Heart right ventricle (tissue), 16 donors: Measurements from ENCODE around the gene MCM3AP. TPM values are rescaled to one million over a fixed set of nuclear protein-coding genes. Genes with fewer than 3 reads are reported as not detected.
A peak's percentile ranks its signal among the peaks of the same experiment; 100 is the strongest.

ENCODE experiments used
- ATAC-seq, 8 donors: fragments of 200-7000 bp; cut with Tn5 transposase; one replicate each; pipeline ENCODE4 v1.9.1; 2020; ENCODE audit warnings: mild to moderate bottlenecking in 8 of 8, moderate library complexity in 8 of 8, moderate number of reproducible peaks in 1 of 8
- DNase-seq, 2 donors: peaks; one replicate each; pipeline ENCODE4 v3.0.0-alpha.2; 2020
- H3K27ac ChIP-seq, 10 donors: fragments of 200-600 bp; sonication (generic) in 2 of 10; one replicate each; pipeline versions ENCODE4 v1.5.0 to v1.8.0; 2020 to 2022; ENCODE audit warnings: mild to moderate bottlenecking in 3 of 10
- H3K27me3 ChIP-seq, 7 donors: fragments of 200-600 bp; one replicate each; pipeline ENCODE4 v1.8.0; 2021 to 2022; ENCODE audit warnings: mild to moderate bottlenecking in 2 of 7
- H3K36me3 ChIP-seq, 9 donors: fragments of 200-600 bp; sonication (generic) in 1 of 9; one replicate each; pipeline versions ENCODE4 v1.5.0 to v1.8.0; 2020 to 2022; ENCODE audit warnings: mild to moderate bottlenecking in 2 of 9
- H3K4me1 ChIP-seq, 9 donors: fragments of 200-600 bp; sonication (generic) in 1 of 9; one replicate each; pipeline versions ENCODE4 v1.5.0 to v1.8.0; 2020 to 2022; ENCODE audit warnings: mild to moderate bottlenecking in 4 of 9
- H3K4me3 ChIP-seq, 10 donors: fragments of 200-600 bp; sonication (generic) in 2 of 10; one replicate each; pipeline versions ENCODE4 v1.5.0 to v1.8.0; 2020 to 2022; ENCODE audit warnings: mild to moderate bottlenecking in 7 of 10, moderate library complexity in 2 of 10
- H3K9me3 ChIP-seq, 11 donors: fragments of 200-600 bp in 10 of 11; sonication (generic) in 2 of 11; one replicate each; pipeline versions ENCODE4 v1.5.0 to v1.8.0; 2013 to 2022; ENCODE audit warnings: mild to moderate bottlenecking in 2 of 11, control low read depth in 1 of 11, moderate library complexity in 1 of 11
- CTCF ChIP-seq, 9 donors: fragments of 200-600 bp; sonication (generic) in 2 of 9; IDR thresholded peaks; one replicate each; pipeline versions ENCODE4 v1.5.0 to v1.8.0; 2021 to 2022; ENCODE audit warnings: antibody characterized with exemption in 9 of 9, mild to moderate bottlenecking in 5 of 9, moderate library complexity in 1 of 9
- WGBS, 2 donors: extraction: QIAGEN DNeasy Blood & Tissue Kit; methylation state at CpG; one replicate each; pipeline ENCODE4 v1.1.7; 2013; ENCODE audit warnings: inconsistent platforms in 1 of 2; 5-methylcytosine and 5-hydroxymethylcytosine counted together
- intact Hi-C, 10 donors: fragments of 100-400 bp; cut with DNase I; formaldehyde crosslinking; loops; one replicate each; pipeline versions ENCODE4 v1.11.1 to v1.14.2; 2022
- polyA plus RNA-seq, 2 donors: library from polyadenylated mRNA; stranded (reverse); fragments of 200-250 nt; gene quantifications; one replicate each; pipeline ENCODE4 v1.2.3, GENCODE V29; 2013
- total RNA-seq, 10 donors: library from RNA; stranded (reverse); fragmentation: NEBNext Ultra II Directional in 3 of 10; extraction: Animal tissue kit (Norgen Biotek cat#: 25700) in 3 of 10; gene quantifications; one replicate each; pipeline versions ENCODE4 v1.2.1 to v1.2.4, GENCODE V29; 2021 to 2023
- donor health status: Arrhythmogenic right ventricular cardiomyopathy.
- donor health status: ischemic (EF 13 %, LVEDD 7.1; RV severe dilation, severe dysfunction).
- donor health status: healthy with polysubstance abuse.
- donor health status: DM: no; HTN: yes; CAD: no.
- donor health status: DM: no; HTN: no; CAD: no.
- donor health status: ischemic (EF 25% LVEDD 6.9; RV normal size, moderate dysfunction).
- donor health status: ischemic (EF 25% LVEDD 5.7; RV mildly dilated, moderate dysfunction).
- donor health status: healthy.
- donor health status: DM: yes; HTN: yes; CAD: no.
- donor health status: Ischemic cardiomyopathy.
- donor health status: ischemic (EF 35%, LVEDD 5.7; RV mildly dilated, moderate dysfunction).
- donor health status: nonischemic (EF 11% LVEDD 7.7; RV severe dilation, severe dysfunction).
- donor health status: DM: yes; HTN: yes; CAD: no.
- donor health status: PGD.
- donor health status: ischemic (EF 29% LVEDD 5.4; RV normal size, mild dysfunction).
- donor health status: nonischemic (EF 23%, LVEDD 6.1; RV moderate dilation, normal function).

The MCM3AP gene
- total and polyA plus RNA-seq, 12 donors: 31.0 to 68.4 (median 52.0) TPM

GRCh38 chr21:46191257-46191685 lies 94.1 kb downstream of the MCM3AP start:
- no peak for DNase-seq
- H3K4me1 ChIP-seq: peaks cover 15 to 38% (median 24%) of the 10 kb centered on the region in 9 donors
- intact Hi-C loops: loop anchor here in 1 of 10 donors (10.0 kb wide), 1 partner anchor 84 kb away; no protein-coding TSS in a partner anchor
- ATAC-seq: peak in 1 of 8 donors; percentile 44
- no peak overlapping the region for H3K4me3 ChIP-seq
- 82 to 91% methylated on average over 4 of the region's 4 CpGs for WGBS, 2 donors
- no peaks in the 10 kb centered on the region for H3K27me3 ChIP-seq
- H3K9me3 ChIP-seq: no peaks in the 10 kb centered on the region
- peak overlapping the region in 6 of 10 donors; percentile 23 to 96 (median 82) for H3K27ac ChIP-seq
- TF ChIP-seq CTCF (IDR thresholded peaks at IDR 0.05): no peak
- peaks cover 0 to 65% (median 21%) of the 10 kb centered on the region in 9 donors for H3K36me3 ChIP-seq

GRCh38 chr21:46190491-46191131 lies 94.8 kb downstream of the MCM3AP start:
- Histone ChIP-seq H3K27me3 (no peaks in the 10 kb centered on the region), H3K36me3 (peaks cover 0 to 59% (median 18%) of the 10 kb centered on the region in 9 donors), H3K27ac (peak overlapping the region in 6 of 10 donors; percentile 47 to 96 (median 90)), H3K4me1 (peaks cover 15 to 38% (median 26%) of the 10 kb centered on the region in 9 donors), H3K4me3 (no peak overlapping the region), H3K9me3 (no peaks in the 10 kb centered on the region)
- DNase-seq: no peak
- intact Hi-C loops: loop anchor here in 1 of 10 donors (10.0 kb wide), 1 partner anchor 84 kb away; no protein-coding TSS in a partner anchor
- 92 to 94% methylated on average over 11 to 15 of the region's 15 CpGs for WGBS, 2 donors
- no peak for ATAC-seq
- no peak for TF ChIP-seq CTCF (IDR thresholded peaks at IDR 0.05)

- no peak for DNase-seq
- Histone ChIP-seq H3K4me3 (no peak overlapping the region), H3K36me3 (peaks cover 0 to 53% (median 16%) of the 10 kb centered on the region in 9 donors), H3K4me1 (peaks cover 15 to 42% (median 32%) of the 10 kb centered on the region in 9 donors), H3K27ac (peak overlapping the region; percentile 69 to 96 (median 86)), H3K27me3 (no peaks in the 10 kb centered on the region), H3K9me3 (no peaks in the 10 kb centered on the region)
- peak in 1 of 8 donors; percentile 36 for ATAC-seq
- intact Hi-C loops: loop anchor here in 4 of 10 donors (2.0 to 10.0 kb wide), 6 partner anchors 37 to 135 kb away; partner anchors contain the start of genes LSS (in 3 of the 4), C21orf58 (in 1 of the 4), MCM3AP (in 1 of the 4) and PCNT (in 1 of the 4)
- no peak for TF ChIP-seq CTCF (IDR thresholded peaks at IDR 0.05)
- 97 to 98% methylated on average over 14 of the region's 14 CpGs for WGBS, 2 donors
Observed at GRCh38 chr21:46189959-46190490, 95.4 kb downstream of the MCM3AP start.

- intact Hi-C loops: loop anchor here in 4 of 10 donors (2.0 to 10.0 kb wide), 5 partner anchors 37 to 135 kb away; partner anchors contain the start of genes LSS (in 3 of the 4), C21orf58 (in 1 of the 4), MCM3AP (in 1 of the 4) and PCNT (in 1 of the 4)
- ATAC-seq (peak in 4 of 8 donors; percentile 9 to 38 (median 29)), DNase-seq (no peak)
- Histone ChIP-seq H3K4me1 (peaks cover 15 to 42% (median 32%) of the 10 kb centered on the region in 9 donors), H3K27ac (peak overlapping the region; percentile 69 to 96 (median 86)), H3K9me3 (no peaks in the 10 kb centered on the region), H3K36me3 (peaks cover 0 to 47% (median 10%) of the 10 kb centered on the region in 9 donors), H3K27me3 (no peaks in the 10 kb centered on the region), H3K4me3 (no peak overlapping the region)
- 65 to 69% methylated on average over 9 of the region's 9 CpGs for WGBS, 2 donors
- no peak for TF ChIP-seq CTCF (IDR thresholded peaks at IDR 0.05)
Observed at GRCh38 chr21:46189213-46189958, 96.0 kb downstream of the MCM3AP start.
